GM12872 (cell line): Measurements from ENCODE around the gene PPP1R1C.

Experiments used
- TF ChIP-seq, protein P1 (sequence below): IDR thresholded peaks from 3 replicates; pipeline ENCODE4 v1.5.1; 2011; ENCODE audit warnings: low read depth, mild to moderate bottlenecking, low read length, moderate library complexity; ENCODE audit not compliant: insufficient read depth

Gene PPP1R1C

DNA sequence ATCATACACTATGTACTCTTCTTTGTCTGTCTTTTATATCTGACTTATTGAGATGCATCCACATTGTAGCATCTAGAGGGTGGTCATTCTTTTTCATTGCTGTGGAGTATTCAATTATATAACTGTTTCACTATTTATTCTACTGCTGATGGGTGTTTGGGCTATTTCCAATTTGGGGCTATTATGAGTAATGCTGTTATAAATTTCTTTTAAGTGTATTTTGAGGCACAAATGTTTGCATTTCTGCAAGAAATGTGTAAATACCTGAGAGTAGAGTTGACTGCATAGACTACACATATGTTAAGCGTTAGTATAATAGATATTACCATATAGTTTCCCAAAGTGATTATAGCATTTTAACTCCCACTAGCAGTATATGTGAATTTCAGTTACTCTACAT, 26.9 kb upstream of the PPP1R1C start:
- TF ChIP-seq, protein P1, sequence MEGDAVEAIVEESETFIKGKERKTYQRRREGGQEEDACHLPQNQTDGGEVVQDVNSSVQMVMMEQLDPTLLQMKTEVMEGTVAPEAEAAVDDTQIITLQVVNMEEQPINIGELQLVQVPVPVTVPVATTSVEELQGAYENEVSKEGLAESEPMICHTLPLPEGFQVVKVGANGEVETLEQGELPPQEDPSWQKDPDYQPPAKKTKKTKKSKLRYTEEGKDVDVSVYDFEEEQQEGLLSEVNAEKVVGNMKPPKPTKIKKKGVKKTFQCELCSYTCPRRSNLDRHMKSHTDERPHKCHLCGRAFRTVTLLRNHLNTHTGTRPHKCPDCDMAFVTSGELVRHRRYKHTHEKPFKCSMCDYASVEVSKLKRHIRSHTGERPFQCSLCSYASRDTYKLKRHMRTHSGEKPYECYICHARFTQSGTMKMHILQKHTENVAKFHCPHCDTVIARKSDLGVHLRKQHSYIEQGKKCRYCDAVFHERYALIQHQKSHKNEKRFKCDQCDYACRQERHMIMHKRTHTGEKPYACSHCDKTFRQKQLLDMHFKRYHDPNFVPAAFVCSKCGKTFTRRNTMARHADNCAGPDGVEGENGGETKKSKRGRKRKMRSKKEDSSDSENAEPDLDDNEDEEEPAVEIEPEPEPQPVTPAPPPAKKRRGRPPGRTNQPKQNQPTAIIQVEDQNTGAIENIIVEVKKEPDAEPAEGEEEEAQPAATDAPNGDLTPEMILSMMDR = no peak

DNA sequence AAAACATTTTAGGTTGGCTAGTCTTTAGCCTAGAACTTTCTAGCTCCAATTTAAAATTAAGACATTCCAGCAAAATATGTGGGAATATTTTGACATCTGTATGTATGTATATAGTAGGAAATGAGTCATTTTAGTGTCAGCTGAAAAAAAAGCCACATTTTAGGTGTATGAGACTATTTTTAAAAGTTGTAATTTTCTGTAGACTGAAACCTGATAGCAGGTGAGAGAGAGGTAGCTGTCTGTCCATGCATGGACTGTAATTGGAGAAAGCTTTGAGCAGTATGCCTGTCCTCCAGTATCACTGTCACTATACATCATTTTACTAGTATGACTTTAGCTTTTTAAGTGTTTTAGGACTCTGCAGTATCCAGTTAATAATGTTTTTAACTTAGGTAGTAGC, 26.1 kb upstream of the PPP1R1C start:
- TF ChIP-seq, protein P1 = no peak

DNA sequence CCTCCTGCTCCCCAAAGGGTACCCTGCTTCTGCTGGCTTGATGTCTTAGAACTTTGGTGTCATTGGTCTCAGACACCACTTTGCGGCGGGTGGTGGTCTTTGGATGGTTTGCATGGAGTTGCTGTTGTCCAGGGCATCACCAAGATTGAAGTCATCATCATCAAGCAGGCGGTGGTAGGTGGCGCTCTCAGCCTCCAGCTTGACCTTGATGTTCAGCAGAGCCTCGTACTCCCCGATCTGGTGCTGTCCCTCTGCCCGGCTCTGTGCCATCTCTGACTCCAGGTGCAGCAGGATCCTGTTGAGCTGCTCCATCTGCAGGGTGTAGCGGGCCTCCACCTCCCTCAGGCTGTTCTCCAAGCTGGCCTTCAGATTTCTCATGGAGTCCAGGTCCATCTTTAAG, 24.5 kb upstream of the PPP1R1C start:
- TF ChIP-seq, protein P1 = 0 out of 3 replicates have a peak, but pooled peaks have one; percentile 12

DNA sequence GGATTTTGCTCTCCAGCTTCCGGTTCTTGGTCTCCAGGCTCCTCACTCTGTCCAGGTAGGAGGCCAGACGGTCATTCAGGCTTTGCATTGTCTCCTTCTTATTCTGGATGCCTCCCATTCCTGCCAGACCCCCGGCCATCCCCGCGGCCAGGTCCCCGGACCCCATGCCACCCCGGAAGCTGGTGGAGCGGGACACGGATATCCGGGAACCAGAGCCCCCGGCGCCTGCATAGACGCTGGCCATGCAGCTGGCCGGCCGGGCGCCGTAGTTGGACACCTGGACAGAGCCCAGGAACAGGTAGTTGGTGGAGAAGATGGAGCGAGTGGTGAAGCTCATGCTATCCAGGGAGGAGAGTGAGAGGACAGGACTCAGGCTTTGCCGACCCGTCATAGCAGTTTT, 23.5 kb upstream of the PPP1R1C start:
- TF ChIP-seq, protein P1 = no peak

DNA sequence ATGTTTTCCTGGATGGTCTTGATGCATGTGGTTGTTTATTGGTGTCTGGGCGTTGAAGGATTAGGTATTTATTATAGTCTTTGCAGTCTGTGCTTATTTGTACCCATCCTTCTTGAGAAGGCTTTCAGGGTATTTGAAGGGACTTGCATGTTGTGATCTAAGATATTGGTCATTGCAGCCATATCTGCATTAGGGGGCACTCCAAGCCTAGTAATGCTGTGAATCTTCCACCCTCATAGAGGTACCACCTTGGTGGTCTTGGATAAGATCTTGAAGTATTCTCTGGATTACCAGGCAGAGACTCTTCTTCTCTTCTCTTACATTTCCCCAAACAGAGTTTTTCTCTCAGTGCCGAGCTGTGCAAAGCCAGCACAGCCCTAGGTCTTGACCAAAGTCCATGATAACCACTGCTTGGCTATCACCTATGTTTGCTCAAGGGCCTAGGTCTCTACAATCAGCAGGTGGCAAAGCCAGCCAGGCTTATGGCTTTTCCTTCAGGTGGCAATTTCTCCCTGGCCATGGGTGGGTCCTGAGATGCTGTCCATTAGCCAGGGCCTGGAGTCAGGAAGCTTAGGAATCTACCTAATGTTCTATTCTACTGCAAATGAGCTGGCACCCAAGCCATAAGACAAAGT, 15.4 kb upstream of the PPP1R1C start:
- TF ChIP-seq, protein P1 = peak; percentile 29; the same call in 1 of the 3 replicates

DNA sequence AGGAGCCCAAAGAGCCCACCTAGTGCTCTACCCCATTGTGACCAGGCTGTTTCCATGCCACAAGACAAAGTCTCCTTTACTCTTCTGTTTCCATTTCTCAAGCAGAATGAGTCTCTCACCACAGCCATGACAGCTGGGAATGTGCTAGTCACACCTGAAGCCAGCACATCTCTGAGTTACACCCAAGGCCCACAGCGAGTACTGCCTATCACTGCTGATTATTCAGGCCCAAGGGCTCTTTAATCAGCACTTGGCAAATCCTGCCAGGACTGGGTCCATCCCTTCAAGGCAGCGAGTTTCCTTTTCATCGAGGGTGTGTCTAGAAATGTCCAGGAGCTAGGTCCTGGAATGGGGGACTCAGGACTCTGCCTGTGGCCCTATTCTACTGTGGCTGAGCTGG, 14.6 kb upstream of the PPP1R1C start:
- TF ChIP-seq, protein P1 = no peak

DNA sequence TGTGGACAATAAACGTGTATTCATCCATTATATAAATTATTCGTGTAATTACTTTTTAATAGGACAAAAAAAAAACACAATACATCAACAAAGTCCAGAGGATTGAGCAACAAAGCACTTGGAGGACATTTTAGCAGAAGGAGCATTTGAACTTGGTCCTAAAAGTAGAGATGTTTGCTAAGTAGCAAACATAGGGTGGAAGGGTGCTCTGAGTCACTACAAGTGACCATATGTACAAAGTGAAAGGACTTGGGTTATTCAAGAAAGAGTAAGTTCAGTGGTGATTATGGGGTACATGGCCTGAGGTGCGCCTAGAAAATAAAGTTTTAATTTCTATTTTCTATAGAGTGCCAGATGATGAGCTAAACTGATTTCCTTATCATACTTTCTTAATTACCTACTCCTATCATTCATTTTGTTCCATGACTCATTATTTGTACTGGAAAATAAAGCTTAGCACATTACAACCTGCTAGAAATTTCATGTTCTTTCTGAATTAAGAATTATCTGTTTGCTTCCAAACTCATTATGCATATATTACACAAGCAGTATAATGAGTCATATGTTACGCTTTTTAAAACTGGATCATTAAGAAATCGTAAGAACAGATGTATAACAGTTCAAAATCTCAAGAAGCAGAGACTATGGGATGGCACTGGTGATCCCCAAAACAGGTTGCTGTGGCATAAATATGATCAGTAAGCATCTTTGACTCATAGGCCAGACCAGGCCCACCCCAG, 13.1 kb upstream of the PPP1R1C start:
- TF ChIP-seq, protein P1 = no peak
